ENCODE results near the gene SUGCT. TPM values are rescaled to one million over a fixed set of nuclear protein-coding genes. Genes with fewer than 3 reads are reported as not detected.

Gene SUGCT
- total RNA-seq, 2 donors from 2014 or later, result 3.3 to 15.2 TPM

- peak overlapping the region in 1 of 2 donors; percentile 25 for H3K27ac ChIP-seq
- H3K4me3 ChIP-seq, result no peak overlapping the region
- no peaks in the 10 kb centered on the region for H3K36me3 ChIP-seq
- H3K27me3 ChIP-seq (replicated peaks; ENCODE audit: insufficient read depth), result no peaks in the 10 kb centered on the region
- DNase-seq (ENCODE audit: low spot score), result no peak
- H3K9me3 ChIP-seq, result no peaks in the 10 kb centered on the region
- peaks cover 22 to 59% of the 10 kb centered on the region in 2 donors for H3K4me1 ChIP-seq (ENCODE audit: control insufficient read depth in 1 of 2, low read depth in 2 of 2)
- ATAC-seq (ENCODE audit: insufficient number of reproducible peaks, low FRiP score, low read depth), result no peak
- TF ChIP-seq CTCF (IDR thresholded peaks at IDR 0.05), result no peak
These were observed 694.1 kb downstream of the SUGCT start for GRCh38 chr7:40828686-40829600.

- no peak for TF ChIP-seq CTCF (IDR thresholded peaks at IDR 0.05)
- ATAC-seq (ENCODE audit: insufficient number of reproducible peaks, low FRiP score, low read depth) (no peak), DNase-seq (ENCODE audit: low spot score) (no peak)
- Histone ChIP-seq H3K36me3 (no peaks in the 10 kb centered on the region), H3K27ac (no peak overlapping the region), H3K4me1 (ENCODE audit: control insufficient read depth in 1 of 2, low read depth in 2 of 2) (peaks cover 2 to 30% of the 10 kb centered on the region in 2 donors), H3K9me3 (no peaks in the 10 kb centered on the region), H3K27me3 (replicated peaks; ENCODE audit: insufficient read depth) (no peaks in the 10 kb centered on the region), H3K4me3 (no peak overlapping the region)
These were observed 698.5 kb downstream of the SUGCT start for GRCh38 chr7:40833191-40833887.

DNA sequence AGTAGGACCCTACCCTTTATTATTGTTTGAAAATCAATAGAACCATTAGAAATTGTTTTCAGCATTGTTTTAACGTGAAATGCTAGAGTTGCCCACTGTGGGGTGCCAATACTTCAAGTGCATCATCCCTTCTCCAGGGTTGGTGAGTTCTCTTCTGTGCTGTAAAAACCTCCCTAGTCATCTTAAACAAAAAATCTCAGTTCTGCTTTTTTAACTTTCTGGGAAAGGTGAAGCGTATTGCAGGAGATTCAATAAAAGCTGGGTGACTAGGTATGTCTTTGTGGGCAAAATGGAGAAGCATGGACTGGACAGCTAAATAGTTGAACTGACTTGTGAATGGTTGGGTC is 699.1 kb downstream of the SUGCT start:
- ATAC-seq (ENCODE audit: insufficient number of reproducible peaks, low FRiP score, low read depth) (no peak), DNase-seq (ENCODE audit: low spot score) (no peak)
- no peak for TF ChIP-seq CTCF (IDR thresholded peaks at IDR 0.05)
- Histone ChIP-seq H3K4me1 (ENCODE audit: control insufficient read depth in 1 of 2, low read depth in 2 of 2) (peaks cover 2 to 25% of the 10 kb centered on the region in 2 donors), H3K27ac (no peak overlapping the region), H3K27me3 (replicated peaks; ENCODE audit: insufficient read depth) (no peaks in the 10 kb centered on the region), H3K36me3 (no peaks in the 10 kb centered on the region), H3K4me3 (no peak overlapping the region), H3K9me3 (no peaks in the 10 kb centered on the region)

GRCh38 chr7:40836218-40836617 is 701.4 kb downstream of the SUGCT start:
- no peak for ATAC-seq (ENCODE audit: insufficient number of reproducible peaks, low FRiP score, low read depth)
- no peak for TF ChIP-seq CTCF (IDR thresholded peaks at IDR 0.05)

DNA sequence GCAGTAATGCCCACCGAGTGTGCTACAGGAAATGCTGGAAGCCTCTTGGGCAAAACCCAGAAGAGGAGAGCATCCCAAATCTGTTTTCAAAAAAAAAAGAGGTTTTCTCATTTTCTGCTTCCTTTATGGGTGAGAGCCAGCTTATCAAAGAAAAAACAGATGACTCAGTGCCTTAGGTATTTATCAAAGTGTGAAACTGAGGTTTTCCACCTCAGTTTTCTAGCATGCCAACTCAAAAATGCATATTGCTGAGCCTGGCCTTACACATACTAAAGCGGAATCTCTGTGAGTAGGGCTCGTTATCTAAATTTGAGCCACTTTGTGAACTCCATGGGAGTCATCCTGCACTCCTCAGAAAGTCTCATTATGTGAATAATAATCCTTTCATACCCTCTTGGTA is 705.1 kb downstream of the SUGCT start:
- TF ChIP-seq CTCF (IDR thresholded peaks at IDR 0.05), result no peak
- no peak overlapping the region for H3K4me3 ChIP-seq
- ATAC-seq (ENCODE audit: insufficient number of reproducible peaks, low FRiP score, low read depth), result no peak
- peak overlapping the region in 1 of 2 donors; percentile 38 for H3K27ac ChIP-seq
- H3K9me3 ChIP-seq, result peaks cover 4% of the 10 kb centered on the region
- no peaks in the 10 kb centered on the region for H3K27me3 ChIP-seq (replicated peaks; ENCODE audit: insufficient read depth)
- no peak for DNase-seq (ENCODE audit: low spot score)
- H3K36me3 ChIP-seq, result no peaks in the 10 kb centered on the region
- H3K4me1 ChIP-seq (ENCODE audit: control insufficient read depth in 1 of 2, low read depth in 2 of 2), result peaks cover 0 to 5% of the 10 kb centered on the region in 2 donors

More at GRCh38 chr7:40836218-40836617, 701.4 kb downstream of the SUGCT start:
- H3K4me3 ChIP-seq, result no peak overlapping the region
- H3K36me3 ChIP-seq, result no peaks in the 10 kb centered on the region
- peaks cover 4% of the 10 kb centered on the region for H3K9me3 ChIP-seq
- DNase-seq (ENCODE audit: low spot score), result no peak
- H3K27me3 ChIP-seq (replicated peaks; ENCODE audit: insufficient read depth), result no peaks in the 10 kb centered on the region
- no peak overlapping the region for H3K27ac ChIP-seq
- H3K4me1 ChIP-seq (ENCODE audit: control insufficient read depth in 1 of 2, low read depth in 2 of 2), result peaks cover 2 to 19% of the 10 kb centered on the region in 2 donors

Data from thoracic aorta (tissue), 2 donors.